Measurements from ENCODE around the gene DBF4. TPM values are rescaled to one million over a fixed set of nuclear protein-coding genes. Genes with fewer than 3 reads are reported as not detected.
"Not testable (repeated sequence)": the region's sequence is repeated elsewhere in the genome, so short reads cannot be mapped to it uniquely, and the experiment has no call there.

DBF4 gene
- total and polyA plus RNA-seq, 9 of the 15 experiments (the other 6 are each of a cell fraction or from before 2014, with no cell fraction given), result 37.8 to 145 (median 104) TPM

DNA sequence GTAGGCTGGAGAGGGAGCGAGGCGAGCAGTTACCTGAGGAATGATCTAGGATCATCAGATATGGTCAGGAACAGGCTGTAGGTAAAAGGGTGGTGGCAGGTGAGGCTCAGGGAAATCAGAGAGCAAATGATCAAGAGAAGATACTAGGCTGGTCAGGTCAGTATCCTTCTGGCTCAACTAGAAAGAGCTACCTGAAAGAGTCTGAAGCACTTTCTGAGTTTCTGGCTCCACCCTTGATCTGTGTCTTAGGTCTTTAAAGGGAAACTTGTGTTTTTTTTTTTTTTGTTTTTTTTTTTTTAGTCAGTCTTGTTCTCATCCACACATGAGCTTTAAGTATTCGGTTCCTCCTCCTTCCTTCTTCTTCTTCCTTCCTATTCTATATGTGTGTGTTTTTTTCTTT, 68.3 kb downstream of the DBF4 start (continued):
- TF ChIP-seq PBX2 (CRISPR knock-in tag; IDR thresholded peaks at IDR 0.05; ENCODE audit: low read depth), result no peak
- no peak for TF ChIP-seq PBX2 (tag; conservative IDR thresholded peaks at IDR 0.05; ENCODE audit: low read depth)
- TF ChIP-seq, protein P1, sequence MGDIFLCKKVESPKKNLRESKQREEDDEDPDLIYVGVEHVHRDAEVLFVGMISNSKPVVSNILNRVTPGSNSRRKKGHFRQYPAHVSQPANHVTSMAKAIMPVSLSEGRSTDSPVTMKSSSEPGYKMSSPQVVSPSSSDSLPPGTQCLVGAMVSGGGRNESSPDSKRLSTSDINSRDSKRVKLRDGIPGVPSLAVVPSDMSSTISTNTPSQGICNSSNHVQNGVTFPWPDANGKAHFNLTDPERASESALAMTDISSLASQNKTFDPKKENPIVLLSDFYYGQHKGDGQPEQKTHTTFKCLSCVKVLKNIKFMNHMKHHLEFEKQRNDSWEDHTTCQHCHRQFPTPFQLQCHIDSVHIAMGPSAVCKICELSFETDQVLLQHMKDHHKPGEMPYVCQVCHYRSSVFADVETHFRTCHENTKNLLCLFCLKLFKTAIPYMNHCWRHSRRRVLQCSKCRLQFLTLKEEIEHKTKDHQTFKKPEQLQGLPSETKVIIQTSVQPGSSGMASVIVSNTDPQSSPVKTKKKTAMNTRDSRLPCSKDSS (IDR thresholded peaks at IDR 0.05; ENCODE audit: low read depth, partially characterized antibody), result no peak
- TF ChIP-seq RBM34 (IDR thresholded peaks at IDR 0.05; ENCODE audit: borderline replicate concordance, insufficient read depth, low read length), result no peak
- TF ChIP-seq ESRRB (CRISPR knock-in tag; IDR thresholded peaks at IDR 0.05; ENCODE audit: borderline replicate concordance), result no peak
- TF ChIP-seq PCBP2 (IDR thresholded peaks at IDR 0.05; ENCODE audit: low read depth, low read length, poor library complexity, severe bottlenecking), result no peak
- no peak for TF ChIP-seq JUN (IDR thresholded peaks at IDR 0.05; ENCODE audit: borderline replicate concordance, low read depth, low read length)
- TF ChIP-seq JUN (CRISPR knock-in tag; IDR thresholded peaks at IDR 0.05; ENCODE audit: borderline replicate concordance), result no peak
- no peak for TF ChIP-seq SMAD2 (IDR thresholded peaks at IDR 0.05; ENCODE audit: low read depth, low read length)

GRCh38 chr7:87945926-87946325, 69.6 kb downstream of the DBF4 start:
- CTCF ChIA-PET (ENCODE audit: low intra/inter-chr PET ratio), result not testable (repeated sequence)

More at GRCh38 chr7:87945926-87946325, 69.6 kb downstream of the DBF4 start:
- FAIRE-seq; in situ Hi-C loops (cut with MboI); H3K9ac ChIP-seq (ENCODE audit: insufficient read depth in 1 of 2, low read depth in 2 of 2, low read length in 2 of 2); H3K27me3 ChIP-seq (ENCODE audit: control insufficient read depth in 2 of 2, insufficient read depth in 2 of 2, low read length in 2 of 2); H3K4me2 ChIP-seq (ENCODE audit: insufficient read depth, low read length); H3K36me3 ChIP-seq (ENCODE audit: control insufficient read depth, insufficient read depth, low read length); H3K9me3 ChIP-seq (replicated peaks; ENCODE audit: control insufficient read depth, insufficient read depth, low read depth, low read length); H4K20me1 ChIP-seq (replicated peaks; ENCODE audit: control insufficient read depth, insufficient read depth, low read length); DNase-seq (ENCODE audit: extremely low read depth in 1 of 4, low spot score in 3 of 4); H3K4me1 ChIP-seq (replicated peaks in 1 of 2; ENCODE audit: control insufficient read depth in 2 of 2, insufficient read depth in 2 of 2, low read length in 2 of 2); H3K9me1 ChIP-seq (ENCODE audit: control insufficient read depth, insufficient read depth, low read length); H3K79me2 ChIP-seq (ENCODE audit: control insufficient read depth, insufficient read depth, low read length); H3K27ac ChIP-seq (ENCODE audit: extremely low read depth, low read depth, low read length); BruUV-seq (replicated peaks); H2AFZ ChIP-seq (ENCODE audit: low read depth, low read length); H3K4me3 ChIP-seq; ATAC-seq; POLR2A ChIA-PET: not testable (repeated sequence)
- intact Hi-C loops (cut with micrococcal nuclease), result loop anchor here (10.0 kb wide), 1 partner anchor 171 kb away; no protein-coding TSS in a partner anchor

Data from K562 (cell line).